TTC549 (cell line): ENCODE data around the gene ZNF599.
"Not testable (repeated sequence)": the region's sequence is repeated elsewhere in the genome, so short reads cannot be mapped to it uniquely, and the experiment has no call there.

Experiments used
- FAIRE-seq: peaks from 2 replicates; lab custom pipeline; 2012; peaks lifted over from hg19 to GRCh38; lab: Jason Lieb, UNC

ZNF599 gene

DNA sequence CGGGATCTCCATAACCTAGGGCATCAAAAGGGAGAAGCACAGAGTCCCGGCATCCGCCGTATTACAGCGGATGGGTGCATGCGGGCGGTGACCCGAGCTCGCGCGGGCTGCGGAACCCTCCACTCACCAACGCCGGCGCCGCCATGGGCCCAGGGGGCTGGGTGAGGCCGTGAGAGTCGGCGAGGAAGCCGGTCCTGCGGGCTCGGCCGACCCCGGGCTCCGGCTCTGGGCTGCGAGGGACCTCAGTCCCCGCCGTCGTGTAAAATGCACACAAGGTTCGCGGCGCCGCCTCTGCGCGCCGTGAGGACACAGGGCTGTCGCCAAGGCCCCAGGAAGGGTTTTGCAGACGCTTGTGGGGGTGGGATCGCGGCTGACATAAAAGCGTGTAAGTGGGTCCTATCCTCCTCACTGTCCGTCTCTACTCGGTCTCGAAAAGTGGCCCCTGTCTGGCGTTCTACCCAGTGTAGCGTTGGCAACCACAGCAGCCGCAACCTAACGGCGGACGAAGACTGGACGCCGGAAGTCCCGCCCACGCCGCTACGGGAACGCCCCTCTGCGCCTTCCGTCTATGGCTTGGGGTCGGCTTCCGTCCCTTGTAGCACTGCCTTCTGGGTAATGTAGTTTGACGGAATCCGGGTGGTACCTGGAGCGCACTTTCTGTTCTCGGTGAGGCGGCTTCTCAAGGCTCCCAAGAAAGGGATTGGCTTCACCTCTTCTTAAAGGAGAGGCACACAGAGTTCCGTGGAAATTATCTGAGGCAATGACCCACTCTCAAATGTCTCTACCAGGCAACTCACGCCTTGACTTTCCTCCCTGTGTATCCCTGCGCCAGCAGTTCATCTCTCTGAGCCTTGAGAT, at the start of gene ZNF599:
TSS of gene ZNF599 (minus strand) at position 519 of the 858 bp plus-strand sequence. CDS start at position 145, 374 bp downstream.
- peak; percentile 61 for FAIRE-seq

GRCh38 chr19:34818270-34818669, 45.3 kb upstream of the ZNF599 start:
- FAIRE-seq: no peak

DNA sequence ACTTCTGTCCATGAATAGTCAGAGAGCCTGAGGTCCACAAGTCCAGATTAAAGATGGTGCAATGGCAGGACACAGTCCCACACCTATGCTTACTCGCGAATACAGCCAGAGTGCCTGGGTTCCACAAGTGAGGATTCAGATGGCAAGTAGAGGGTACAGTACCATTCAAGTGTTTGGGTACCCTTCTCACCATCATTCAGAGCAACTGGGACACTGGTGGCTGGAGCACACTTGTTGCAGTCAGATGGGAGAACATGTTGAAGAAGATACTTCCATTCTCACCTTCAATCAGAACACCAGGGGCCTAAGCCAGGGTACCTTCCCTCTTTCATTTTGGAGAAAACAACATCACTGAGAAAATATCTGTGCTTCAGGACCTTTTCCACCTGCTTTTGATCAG, 43.7 kb upstream of the ZNF599 start:
- FAIRE-seq: no peak

DNA sequence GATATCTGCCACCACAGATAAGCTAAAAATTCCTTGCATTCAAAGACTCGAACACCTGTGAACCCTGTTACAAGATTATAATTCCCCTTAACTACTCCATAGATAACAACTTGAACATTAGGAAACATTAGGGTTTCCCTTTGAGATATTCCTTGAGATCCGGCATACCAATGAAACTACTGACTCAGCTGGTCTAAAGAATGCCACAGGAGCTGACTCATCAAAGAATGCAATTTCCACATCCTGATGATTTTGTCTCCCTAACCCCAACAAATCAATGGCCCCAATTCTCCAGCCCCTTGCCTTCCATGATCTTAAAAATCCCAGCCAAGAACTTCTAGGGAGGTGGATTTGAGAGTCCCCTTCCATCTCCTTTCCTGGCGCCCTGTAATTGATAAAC, 35.6 kb upstream of the ZNF599 start:
- no peak for FAIRE-seq

GRCh38 chr19:34806976-34807860, 34.2 kb upstream of the ZNF599 start:
- FAIRE-seq: no peak

DNA sequence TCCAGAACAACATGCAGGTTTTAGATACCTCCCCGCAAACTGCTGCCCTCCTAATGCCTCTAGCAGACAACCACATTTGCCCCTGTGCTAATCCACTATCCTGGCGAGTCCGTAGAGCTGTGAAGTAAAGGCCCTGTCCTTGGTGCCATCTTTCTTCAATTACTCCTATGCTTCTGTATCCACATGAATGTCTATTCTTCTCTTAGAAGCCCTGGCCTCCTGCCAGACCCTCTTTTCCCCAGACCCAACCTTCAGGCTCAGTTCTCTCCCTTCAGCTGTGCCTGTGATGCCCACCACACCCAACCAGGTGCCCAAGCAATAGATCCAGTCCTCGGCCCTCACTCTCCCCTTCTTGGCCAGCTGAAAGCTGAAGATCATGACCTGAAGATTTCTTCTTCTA, 31.1 kb upstream of the ZNF599 start:
- FAIRE-seq: no peak

GRCh38 chr19:34796953-34797352, 23.9 kb upstream of the ZNF599 start:
- FAIRE-seq: not testable (repeated sequence)

DNA sequence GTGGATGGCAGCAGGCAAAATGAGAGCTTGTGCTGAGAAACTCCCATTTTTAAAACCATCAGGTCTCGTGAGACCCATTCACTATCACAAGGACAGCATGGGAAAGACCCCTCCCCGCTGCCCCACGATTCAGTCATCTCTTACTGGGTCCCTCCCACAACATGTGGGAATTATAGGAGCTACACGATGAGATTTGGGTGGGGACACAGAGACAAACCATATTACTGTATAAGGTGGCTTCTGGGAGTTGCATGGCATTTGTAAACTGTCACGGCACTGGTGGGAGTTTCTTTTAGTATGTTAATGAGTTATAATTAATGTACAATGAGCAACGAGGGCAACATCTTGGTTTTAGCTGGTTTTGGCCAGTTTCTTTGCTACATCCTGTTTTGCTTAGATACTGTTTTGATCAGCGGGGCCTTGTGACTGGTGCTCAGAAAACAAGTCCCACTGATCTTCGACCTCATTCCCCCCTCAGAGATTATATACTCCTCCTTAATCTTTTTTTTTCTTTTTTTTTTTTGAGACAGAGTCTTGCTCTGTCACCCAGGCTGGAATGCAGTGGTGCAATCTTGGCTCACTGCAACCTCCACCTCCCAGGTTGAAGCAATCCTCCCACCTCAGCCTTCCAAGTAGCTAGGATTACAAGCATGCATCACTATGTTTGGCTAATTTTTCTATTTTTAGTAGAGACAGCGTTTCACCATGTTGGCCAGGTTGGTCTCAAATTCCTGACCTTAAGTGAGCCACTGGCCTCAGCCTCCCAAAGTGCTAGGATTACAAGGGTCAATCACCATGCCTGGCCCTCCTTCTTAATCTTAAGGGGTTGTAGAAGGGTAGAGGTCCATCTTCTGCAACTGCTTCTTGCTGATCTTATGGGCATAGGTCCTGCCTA, 21.3 kb upstream of the ZNF599 start:
- FAIRE-seq: no peak

GRCh38 chr19:34793565-34793964, 20.6 kb upstream of the ZNF599 start:
- FAIRE-seq: no peak

DNA sequence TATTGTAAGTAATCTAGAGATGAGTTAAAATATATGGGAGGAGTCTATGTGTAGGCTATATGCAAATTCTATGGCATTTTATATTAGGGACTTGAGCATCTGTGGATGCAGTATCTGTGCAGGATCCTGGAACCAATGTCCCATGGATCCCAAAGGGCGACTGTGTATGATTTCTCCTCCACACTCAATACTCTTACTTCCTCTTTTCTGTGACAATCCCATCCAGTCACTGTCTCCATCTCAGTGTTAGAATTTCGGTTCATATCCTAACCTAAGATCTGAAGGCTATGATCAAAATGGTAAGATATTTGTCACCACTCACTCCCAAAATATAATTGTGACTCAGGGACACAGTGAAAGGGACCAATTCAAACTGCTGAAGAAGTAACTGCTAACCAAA, 15.1 kb upstream of the ZNF599 start:
- FAIRE-seq: no peak

DNA sequence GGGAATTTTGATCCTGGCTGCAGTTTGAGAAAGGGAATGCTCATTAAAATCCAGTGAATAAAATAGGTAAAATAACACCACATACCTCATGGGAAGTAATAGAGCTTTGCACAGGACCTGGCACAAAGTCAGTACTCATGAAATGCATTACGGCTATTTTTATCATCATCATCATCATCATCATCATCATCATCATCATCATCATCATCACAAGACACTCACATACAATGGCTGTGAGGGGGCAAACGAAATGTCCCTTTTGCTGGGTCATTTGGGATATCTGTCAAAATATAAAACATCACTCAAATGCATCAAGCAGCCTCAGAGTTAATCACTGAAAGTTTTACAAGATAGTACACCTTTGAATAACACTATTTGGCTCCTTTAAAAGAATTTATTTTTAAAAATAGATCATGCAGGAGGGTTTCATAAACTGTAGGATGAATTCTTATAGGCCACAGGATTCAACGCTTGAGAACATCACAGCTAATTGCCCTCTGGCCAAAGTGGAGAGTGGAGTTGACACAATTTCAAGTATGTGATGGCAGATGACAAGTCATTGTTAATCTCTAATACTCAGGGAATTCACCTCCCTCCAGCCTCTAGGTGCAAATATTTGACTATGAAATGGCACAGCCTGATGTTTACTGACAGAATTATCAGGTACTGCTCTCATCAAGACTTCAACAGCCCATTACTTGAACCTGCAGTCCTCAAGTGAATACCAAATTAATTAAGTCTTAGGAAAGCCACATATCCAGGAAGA, 14.2 kb upstream of the ZNF599 start:
- FAIRE-seq: no peak

GRCh38 chr19:34786236-34786635, 13.2 kb upstream of the ZNF599 start:
- FAIRE-seq: no peak

DNA sequence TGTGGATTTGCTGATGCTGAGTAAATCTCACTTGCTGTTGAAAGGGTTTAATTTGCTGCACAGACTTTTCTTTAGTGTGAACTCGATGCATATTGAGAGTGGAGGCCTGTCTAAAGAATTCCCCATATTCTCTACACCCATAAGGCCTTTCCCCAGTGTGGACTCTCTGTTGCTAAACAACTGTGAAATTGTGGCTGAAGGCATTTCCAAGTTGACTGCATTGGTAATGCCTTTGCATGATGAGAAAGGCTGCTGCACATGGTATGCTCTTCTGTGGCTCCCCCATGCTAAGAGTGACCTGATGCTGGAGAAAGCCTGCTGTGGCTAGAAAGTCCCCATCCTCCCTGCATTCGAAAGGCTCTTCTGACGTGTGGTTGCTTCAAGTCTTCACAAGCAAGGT, 6.6 kb upstream of the ZNF599 start:
- no peak for FAIRE-seq

GRCh38 chr19:34778342-34778741, 5.3 kb upstream of the ZNF599 start:
- FAIRE-seq: no peak

DNA sequence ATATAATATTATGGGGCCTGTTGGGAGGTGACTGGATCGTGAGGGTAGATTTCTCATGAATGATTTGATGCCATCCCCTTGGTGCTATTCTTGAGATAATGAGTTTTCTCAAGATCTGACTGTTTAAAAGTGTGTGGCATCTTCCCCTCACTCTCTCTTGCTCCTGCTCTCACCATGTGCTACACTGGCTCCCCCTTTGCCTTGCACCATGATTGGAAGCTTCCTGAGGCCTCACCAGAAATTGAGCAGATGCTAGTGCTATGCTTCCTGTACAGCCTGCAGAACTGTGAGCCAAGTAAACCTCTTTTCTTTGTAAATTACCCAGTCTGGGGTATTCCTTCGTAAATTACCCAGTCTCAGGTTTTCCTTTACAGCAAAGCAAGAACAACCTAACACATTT, 1.8 kb upstream of the ZNF599 start:
- no peak for FAIRE-seq

GRCh38 chr19:34773555-34773864, 495 bp upstream of the ZNF599 start:
- FAIRE-seq: no peak

DNA sequence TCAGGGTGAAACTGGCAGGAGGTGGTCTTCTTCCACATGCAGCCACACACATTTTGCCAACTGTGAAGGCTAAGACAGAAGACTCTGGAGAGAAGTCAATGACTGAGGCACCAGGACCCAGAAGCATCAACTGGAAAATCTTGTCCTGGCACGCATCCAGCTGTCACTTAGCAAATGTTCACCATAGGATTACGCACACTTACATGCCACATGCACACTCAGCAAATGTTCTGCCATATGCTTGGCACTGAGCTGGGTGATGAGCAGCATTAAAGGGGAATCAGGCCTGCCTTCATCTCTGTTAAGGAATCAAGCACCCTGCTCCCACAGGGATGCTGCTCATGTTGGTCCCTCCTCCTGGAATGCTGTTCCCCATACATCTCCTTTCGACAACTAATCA, 5.1 kb downstream of the ZNF599 start:
- no peak for FAIRE-seq

DNA sequence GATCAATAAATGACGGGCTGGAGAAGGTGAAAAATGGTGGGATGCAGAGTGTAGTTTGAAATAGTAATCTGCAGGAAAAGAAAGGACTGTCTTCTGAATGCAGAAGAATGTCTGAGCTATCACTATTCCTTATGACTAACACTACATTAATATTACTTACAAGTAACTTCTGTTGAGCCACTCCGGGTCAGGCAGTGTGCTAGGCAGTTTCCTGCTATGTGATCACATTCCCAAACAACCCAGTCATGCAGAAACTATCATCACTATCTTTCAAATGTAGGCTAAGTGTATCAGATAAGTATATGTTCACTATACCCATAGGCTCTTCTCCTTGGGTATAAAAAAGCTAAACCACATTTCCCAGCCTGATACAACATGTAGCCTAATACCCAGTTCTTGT, 6.6 kb downstream of the ZNF599 start:
- no peak for FAIRE-seq

DNA sequence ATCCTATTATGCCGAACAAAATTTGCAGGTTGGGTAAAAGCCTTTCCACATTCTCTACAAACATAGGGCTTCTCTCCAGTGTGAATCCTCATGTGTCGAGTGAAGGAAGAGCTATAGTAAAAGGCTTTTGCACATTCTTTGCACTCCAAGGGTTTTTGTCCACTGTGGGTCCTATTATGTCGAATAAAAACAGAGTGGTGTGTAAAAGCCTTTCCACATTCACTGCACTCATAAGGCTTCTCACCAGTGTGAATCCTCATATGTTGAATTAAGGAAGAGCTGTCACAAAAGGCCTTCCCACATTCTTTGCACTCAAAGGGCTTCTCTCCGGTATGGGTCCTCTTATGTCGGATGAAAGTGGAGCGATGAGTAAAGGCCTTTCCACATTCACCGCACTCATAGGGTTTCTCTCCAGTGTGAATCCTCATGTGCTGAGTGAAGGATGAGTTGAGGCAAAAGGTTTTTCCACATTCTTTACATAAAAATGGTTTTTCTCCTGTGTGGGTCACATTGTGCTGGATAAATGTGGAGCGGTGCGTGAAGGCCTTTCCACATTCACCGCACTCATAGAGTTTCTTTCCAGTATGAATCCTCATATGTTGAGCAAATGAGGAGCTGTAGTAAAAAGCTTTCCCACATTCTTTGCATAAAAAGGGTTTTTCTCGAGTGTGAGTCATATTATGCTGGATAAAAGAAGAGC, 13.6 kb downstream of the ZNF599 start:
- no peak for FAIRE-seq

DNA sequence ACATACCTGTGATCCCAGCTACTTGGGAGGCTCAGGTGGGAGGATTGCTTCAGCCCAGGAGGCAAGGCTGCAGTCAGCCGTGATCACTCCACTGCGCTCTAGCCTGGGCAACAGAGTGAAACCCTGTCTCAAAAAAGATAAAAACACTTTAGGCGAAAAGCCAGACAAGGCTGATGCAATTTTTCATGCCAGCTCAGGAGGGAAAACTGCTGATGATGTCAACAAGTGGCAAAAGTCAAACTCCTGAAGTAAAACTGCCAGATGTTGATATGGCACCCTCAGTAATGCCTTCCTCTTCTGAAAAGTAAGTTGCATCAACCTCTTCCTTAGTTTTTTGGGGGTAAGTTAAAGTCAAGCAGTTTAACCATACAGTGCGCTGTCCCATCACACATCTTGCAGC, 15.6 kb downstream of the ZNF599 start:
- no peak for FAIRE-seq
